ENCODE measurements around the gene NPTN.

The NPTN gene

DNA sequence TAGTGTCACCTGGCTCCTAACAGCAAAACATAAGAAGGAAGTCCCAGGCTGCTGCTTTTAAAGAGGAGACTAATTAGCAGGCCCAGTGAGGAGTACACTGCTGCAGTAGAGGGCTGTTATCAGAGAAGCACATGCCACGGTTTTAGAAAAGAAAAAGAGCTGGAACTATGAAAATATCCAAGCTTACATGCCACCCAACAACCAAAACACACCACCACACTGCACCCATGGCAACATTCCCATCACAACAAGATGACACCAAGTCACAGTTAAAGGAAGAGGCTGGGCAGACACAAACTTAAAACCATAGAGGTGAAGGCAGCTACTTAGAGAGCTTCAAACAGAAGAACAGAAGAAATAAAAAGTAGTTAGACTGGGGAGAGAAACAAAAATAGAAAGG, 37.0 kb downstream of the NPTN start:
- no peak for ATAC-seq
- TF ChIP-seq BACH2 (CRISPR knock-in tag; IDR thresholded peaks at IDR 0.05; ENCODE audit: borderline replicate concordance): no peak
- TF ChIP-seq, protein P1, sequence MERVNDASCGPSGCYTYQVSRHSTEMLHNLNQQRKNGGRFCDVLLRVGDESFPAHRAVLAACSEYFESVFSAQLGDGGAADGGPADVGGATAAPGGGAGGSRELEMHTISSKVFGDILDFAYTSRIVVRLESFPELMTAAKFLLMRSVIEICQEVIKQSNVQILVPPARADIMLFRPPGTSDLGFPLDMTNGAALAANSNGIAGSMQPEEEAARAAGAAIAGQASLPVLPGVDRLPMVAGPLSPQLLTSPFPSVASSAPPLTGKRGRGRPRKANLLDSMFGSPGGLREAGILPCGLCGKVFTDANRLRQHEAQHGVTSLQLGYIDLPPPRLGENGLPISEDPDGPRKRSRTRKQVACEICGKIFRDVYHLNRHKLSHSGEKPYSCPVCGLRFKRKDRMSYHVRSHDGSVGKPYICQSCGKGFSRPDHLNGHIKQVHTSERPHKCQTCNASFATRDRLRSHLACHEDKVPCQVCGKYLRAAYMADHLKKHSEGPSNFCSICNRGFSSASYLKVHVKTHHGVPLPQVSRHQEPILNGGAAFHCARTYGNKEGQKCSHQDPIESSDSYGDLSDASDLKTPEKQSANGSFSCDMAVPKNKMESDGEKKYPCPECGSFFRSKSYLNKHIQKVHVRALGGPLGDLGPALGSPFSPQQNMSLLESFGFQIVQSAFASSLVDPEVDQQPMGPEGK (CRISPR knock-in tag; IDR thresholded peaks at IDR 0.05; ENCODE audit: borderline replicate concordance): no peak
- TF ChIP-seq SNAI2 (CRISPR knock-in tag; IDR thresholded peaks at IDR 0.05): no peak
- TF ChIP-seq TSHZ2 (CRISPR knock-in tag; IDR thresholded peaks at IDR 0.05): no peak
- no peak for TF ChIP-seq TCF4 (CRISPR knock-in tag; IDR thresholded peaks at IDR 0.05; ENCODE audit: borderline replicate concordance)
- TF ChIP-seq ESRRG (CRISPR knock-in tag; IDR thresholded peaks at IDR 0.05): no peak
- no peak for TF ChIP-seq CSRNP3 (CRISPR knock-in tag; IDR thresholded peaks at IDR 0.05)
- TF ChIP-seq OSR1 (CRISPR knock-in tag; IDR thresholded peaks at IDR 0.05): no peak
- no peak for TF ChIP-seq ZNF8 (CRISPR knock-in tag; IDR thresholded peaks at IDR 0.05)
- no peak for TF ChIP-seq POU6F1 (CRISPR knock-in tag; IDR thresholded peaks at IDR 0.05; ENCODE audit: borderline replicate concordance, low read depth)
- no peak for TF ChIP-seq ZNF565 (CRISPR knock-in tag; conservative IDR thresholded peaks at IDR 0.05; ENCODE audit: low read depth)
- no peak for TF ChIP-seq TOX (CRISPR knock-in tag; IDR thresholded peaks at IDR 0.05; ENCODE audit: borderline replicate concordance)
- no peak for TF ChIP-seq ZNF70 (CRISPR knock-in tag; IDR thresholded peaks at IDR 0.05)
- TF ChIP-seq RARB (CRISPR knock-in tag; IDR thresholded peaks at IDR 0.05): no peak
- no peak for TF ChIP-seq CSDC2 (CRISPR knock-in tag; IDR thresholded peaks at IDR 0.05)
- TF ChIP-seq CREB5 (CRISPR knock-in tag; IDR thresholded peaks at IDR 0.05; ENCODE audit: low read depth): no peak
- no peak for TF ChIP-seq ARNTL (CRISPR knock-in tag; IDR thresholded peaks at IDR 0.05; ENCODE audit: borderline replicate concordance, low read depth)
- TF ChIP-seq GLIS3 (CRISPR knock-in tag; IDR thresholded peaks at IDR 0.05): no peak
- TF ChIP-seq ZFP30 (CRISPR knock-in tag; IDR thresholded peaks at IDR 0.05): no peak

GRCh38 chr15:73594109-73594508, 39.1 kb downstream of the NPTN start:
- TF ChIP-seq POU6F1 (CRISPR knock-in tag; IDR thresholded peaks at IDR 0.05; ENCODE audit: borderline replicate concordance, low read depth) (no peak), RARB (CRISPR knock-in tag; IDR thresholded peaks at IDR 0.05) (no peak), ZFP3 (CRISPR knock-in tag; IDR thresholded peaks at IDR 0.05) (no peak)
- no peak for ATAC-seq
